Coronary artery (tissue), 2 donors: ENCODE data around the gene CAPN7.

ENCODE experiments used
- DNase-seq: peaks from one replicate; pipeline ENCODE4 v3.0.0-alpha.2; 2017; ENCODE audit warnings: low spot score
- H3K27ac ChIP-seq, 2 donors: fragments of 200-600 bp; sonication (generic); one replicate each; pipeline ENCODE4 v1.5.1; 2016 to 2019
- H3K4me3 ChIP-seq: fragments of 200-600 bp; sonication (generic); 2 replicates; pipeline ENCODE4 v1.5.1; 2016; ENCODE audit warnings: mild to moderate bottlenecking, moderate library complexity
- TF ChIP-seq, protein P1 (sequence below): fragments of 200-600 bp; sonication (generic); IDR thresholded peaks from one replicate; pipeline ENCODE4 v1.5.1; 2019; ENCODE audit warnings: antibody characterized with exemption

CAPN7 gene

DNA sequence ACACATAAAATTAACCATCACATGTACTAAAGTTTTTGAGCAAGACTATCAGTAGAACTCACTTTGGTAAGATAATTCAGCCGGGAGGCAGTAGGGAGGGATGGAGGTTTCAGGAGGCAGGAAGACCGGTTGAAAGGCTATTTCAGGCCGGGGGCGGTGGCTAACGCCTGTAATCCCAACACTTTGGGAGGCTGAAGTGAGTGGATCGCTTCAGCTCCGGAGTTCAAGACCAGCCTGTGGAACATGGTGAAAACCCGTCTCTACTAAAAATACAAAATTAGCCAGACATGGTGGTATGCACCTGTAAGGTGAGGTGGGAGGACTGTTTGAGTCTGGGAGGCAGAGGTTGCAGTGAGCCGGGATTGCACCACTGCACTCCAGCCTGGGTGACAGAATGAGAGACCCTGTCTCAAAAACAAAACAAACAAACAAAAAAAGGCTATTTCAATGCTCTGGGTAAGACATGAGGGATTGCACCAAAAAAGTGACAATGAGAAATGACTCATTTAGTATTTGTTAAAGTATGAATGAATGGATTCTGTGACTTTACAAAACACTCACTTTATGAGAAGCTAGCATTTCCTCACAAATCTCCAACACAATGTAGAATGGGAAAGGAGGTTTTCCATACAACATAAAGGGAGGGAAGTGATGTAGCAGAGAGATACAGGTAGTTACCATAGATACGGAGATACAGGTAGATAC is 82.4 kb downstream of the CAPN7 start:
- TF ChIP-seq, protein P1, sequence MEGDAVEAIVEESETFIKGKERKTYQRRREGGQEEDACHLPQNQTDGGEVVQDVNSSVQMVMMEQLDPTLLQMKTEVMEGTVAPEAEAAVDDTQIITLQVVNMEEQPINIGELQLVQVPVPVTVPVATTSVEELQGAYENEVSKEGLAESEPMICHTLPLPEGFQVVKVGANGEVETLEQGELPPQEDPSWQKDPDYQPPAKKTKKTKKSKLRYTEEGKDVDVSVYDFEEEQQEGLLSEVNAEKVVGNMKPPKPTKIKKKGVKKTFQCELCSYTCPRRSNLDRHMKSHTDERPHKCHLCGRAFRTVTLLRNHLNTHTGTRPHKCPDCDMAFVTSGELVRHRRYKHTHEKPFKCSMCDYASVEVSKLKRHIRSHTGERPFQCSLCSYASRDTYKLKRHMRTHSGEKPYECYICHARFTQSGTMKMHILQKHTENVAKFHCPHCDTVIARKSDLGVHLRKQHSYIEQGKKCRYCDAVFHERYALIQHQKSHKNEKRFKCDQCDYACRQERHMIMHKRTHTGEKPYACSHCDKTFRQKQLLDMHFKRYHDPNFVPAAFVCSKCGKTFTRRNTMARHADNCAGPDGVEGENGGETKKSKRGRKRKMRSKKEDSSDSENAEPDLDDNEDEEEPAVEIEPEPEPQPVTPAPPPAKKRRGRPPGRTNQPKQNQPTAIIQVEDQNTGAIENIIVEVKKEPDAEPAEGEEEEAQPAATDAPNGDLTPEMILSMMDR: no peak
- Histone ChIP-seq H3K27ac (peak overlapping the region; percentile 31 to 85), H3K4me3 (no peak overlapping the region)
- no peak for DNase-seq

DNA sequence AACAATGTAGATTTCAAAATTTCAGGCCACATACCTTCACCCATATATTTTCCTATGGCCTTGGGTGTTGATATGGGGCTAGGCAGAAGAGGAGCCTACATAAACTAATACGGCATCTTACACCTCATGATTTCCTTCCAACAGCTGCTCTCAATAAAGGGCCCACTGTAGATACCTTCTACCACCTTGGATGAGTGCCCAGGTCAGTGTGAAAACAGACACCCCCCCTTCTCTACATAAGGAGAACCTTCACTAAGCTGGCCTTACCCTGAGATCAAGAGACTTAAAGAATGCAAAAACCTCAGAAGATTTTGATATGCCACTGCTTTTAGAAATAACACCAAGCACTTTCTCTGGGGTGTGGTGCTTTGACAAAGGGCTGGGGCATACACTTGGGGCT is 83.6 kb downstream of the CAPN7 start:
- peak overlapping the region; percentile 25 to 85 for H3K27ac ChIP-seq
- DNase-seq: no peak

DNA sequence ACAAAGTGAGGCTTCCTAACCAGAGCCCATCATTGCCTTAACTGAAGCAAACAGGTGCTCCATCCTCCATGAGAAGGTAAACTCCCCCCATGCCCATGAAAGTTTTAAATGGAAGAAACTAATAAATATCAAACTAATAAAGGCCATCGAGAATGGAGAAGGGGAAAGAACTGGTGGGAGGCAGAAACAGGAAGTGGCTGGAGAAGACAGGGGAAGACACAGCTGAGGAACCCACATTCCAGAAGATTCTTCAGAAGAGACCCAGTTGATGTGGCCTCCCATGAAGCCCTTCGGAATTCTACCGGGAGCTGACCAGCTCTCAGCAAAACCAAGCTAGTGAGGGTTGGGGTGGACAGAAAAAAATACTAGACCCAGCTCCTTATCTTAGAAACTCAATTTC is 84.7 kb downstream of the CAPN7 start:
- TF ChIP-seq, protein P1: no peak
- peak overlapping the region; percentile 81 to 85 for H3K27ac ChIP-seq
- no peak overlapping the region for H3K4me3 ChIP-seq
- DNase-seq: no peak

More for the DNA sequence above, 83.6 kb downstream of the CAPN7 start:
- TF ChIP-seq, protein P1: no peak
- H3K4me3 ChIP-seq: no peak overlapping the region

DNA sequence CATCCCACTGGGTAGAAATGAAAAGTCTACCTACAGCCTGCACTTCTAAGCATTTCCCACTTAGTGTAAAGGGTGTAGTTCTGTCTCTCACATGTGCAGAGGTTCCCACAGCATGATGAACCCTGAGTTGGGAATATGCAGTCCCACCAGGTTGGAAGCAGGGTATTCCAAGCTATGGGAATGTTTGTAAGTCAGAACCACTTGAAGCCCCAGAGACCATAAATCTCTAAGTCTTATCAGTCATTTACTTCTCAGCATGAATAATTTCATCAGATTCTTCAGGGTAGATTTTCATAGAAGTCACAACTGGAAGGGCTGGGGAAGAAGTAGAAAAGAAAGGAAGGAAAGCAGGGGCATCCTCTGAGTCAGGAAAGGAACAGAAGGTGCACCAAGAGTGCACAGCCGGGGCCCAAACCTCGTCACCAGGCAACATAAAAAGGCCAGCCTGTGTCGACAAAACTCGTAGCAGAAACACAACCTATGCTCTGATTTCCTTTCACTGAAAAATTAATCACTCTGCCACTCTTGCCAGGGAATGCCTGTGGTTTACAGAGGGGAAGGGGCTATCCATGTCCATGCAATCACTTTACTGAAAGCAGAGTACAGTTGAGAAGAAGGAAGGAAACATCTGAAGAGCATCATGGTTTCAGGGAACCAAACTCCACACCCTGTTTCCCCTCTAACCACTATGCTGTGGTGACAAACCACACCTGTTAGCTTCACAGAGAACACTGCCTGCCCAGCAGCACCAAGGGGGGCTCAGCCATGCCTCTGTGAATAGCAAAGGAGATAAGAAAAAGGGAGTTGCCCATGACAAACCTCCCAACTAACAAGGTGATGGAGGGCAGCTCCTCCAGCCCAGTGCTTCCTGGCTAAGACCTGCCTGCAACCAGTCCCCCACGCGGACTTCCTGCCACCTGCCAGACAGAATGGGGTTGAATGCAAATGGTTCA is 85.8 kb downstream of the CAPN7 start:
- DNase-seq: no peak
- H3K27ac ChIP-seq: peak overlapping the region; percentile 81 to 85
- TF ChIP-seq, protein P1: no peak
- peak overlapping the region; percentile 35 for H3K4me3 ChIP-seq

DNA sequence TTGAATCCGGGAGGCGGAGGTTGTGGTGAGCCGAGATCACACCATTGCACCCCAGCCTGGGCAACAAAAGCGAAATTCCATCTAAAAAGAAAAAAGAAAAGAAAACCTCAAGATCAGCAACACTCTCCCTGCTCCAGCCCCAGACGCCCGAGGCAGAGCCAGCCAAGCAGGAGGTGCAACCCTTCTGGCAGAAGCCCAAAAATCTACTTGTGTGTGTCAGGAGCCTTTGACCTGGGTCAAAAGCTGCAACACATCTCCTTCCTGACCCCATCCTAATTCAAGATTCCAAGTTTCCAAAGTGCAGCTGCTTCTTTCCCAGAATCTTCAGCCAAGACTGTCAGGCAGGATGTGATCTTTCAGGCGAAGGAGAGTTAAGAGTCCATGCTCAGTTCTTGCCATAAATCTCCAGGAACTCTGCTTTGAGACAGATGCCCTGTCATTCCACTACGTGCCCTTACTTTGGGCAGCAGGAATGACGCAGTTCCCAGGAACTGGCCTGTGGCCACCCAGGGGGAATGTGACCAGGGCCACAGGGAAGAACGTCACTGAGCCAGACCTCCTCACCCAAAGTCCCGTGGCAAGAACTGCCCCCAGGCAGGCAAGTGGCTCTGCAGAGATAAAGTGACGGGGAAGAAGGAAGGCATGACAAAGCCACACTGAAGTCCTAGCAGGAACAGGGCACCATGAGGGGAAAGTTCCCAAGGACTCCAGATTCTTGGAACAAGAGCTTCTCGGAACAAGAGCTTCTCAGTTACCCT is 86.9 kb downstream of the CAPN7 start:
- TF ChIP-seq, protein P1: no peak
- Histone ChIP-seq H3K4me3 (peak overlapping the region; percentile 35), H3K27ac (peak overlapping the region; percentile 81 to 85)
- peak; percentile 97 for DNase-seq

DNA sequence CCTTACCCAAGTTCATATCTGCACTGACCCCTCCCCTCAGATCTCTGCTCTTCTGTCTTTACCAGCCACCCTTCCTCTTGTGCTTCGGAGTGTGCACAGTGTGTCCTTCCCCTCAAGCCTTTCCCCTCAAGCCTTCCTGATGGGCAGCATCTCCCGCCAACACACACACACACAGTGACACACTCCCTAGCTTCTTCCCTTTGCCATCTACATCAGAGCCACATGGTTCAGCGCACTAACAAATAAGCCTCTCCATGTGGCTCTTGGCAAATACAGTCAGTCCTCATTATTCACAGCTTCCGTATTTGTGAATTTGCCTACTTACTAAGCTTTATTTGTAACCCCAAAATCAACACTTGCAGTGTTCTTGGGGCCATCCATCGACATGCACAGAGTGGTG is 88.9 kb downstream of the CAPN7 start:
- peak overlapping the region; percentile 81 to 85 for H3K27ac ChIP-seq
- H3K4me3 ChIP-seq: no peak overlapping the region
- no peak for DNase-seq
- TF ChIP-seq, protein P1: no peak
